ENCODE measurements around the gene KSR2.

GRCh38 chr12:117484901-117485300 lies 483.9 kb downstream of the KSR2 start:
- TF ChIP-seq, protein P1, sequence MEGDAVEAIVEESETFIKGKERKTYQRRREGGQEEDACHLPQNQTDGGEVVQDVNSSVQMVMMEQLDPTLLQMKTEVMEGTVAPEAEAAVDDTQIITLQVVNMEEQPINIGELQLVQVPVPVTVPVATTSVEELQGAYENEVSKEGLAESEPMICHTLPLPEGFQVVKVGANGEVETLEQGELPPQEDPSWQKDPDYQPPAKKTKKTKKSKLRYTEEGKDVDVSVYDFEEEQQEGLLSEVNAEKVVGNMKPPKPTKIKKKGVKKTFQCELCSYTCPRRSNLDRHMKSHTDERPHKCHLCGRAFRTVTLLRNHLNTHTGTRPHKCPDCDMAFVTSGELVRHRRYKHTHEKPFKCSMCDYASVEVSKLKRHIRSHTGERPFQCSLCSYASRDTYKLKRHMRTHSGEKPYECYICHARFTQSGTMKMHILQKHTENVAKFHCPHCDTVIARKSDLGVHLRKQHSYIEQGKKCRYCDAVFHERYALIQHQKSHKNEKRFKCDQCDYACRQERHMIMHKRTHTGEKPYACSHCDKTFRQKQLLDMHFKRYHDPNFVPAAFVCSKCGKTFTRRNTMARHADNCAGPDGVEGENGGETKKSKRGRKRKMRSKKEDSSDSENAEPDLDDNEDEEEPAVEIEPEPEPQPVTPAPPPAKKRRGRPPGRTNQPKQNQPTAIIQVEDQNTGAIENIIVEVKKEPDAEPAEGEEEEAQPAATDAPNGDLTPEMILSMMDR (IDR thresholded peaks at IDR 0.05), result no peak
- no peak for TF ChIP-seq REST (IDR thresholded peaks at IDR 0.05; ENCODE audit: insufficient read depth in 1 of 2, low read depth in 2 of 2, low read length in 1 of 2)
